ENCODE measurements around the gene AKR1C2.
"Not testable (repeated sequence)": the region's sequence is repeated elsewhere in the genome, so short reads cannot be mapped to it uniquely, and the experiment has no call there.

The AKR1C2 gene

DNA sequence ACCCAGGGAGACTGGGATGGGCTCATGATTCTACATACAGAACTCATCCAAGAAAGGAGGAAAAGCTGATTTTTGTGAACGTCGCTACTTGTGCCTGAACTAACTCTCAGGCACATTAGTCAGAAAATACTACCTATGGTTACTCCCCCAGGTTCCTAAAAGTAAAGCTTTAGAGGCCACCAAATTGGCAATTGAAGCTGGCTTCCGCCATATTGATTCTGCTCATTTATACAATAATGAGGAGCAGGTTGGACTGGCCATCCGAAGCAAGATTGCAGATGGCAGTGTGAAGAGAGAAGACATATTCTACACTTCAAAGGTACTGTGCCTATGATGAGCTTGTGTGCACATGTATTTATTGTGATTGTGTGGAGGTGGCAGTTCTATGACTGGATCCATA lies 37.9 kb downstream of the AKR1C2 start:
- not testable (repeated sequence) for DNase-seq (ENCODE audit: low spot score)

DNA sequence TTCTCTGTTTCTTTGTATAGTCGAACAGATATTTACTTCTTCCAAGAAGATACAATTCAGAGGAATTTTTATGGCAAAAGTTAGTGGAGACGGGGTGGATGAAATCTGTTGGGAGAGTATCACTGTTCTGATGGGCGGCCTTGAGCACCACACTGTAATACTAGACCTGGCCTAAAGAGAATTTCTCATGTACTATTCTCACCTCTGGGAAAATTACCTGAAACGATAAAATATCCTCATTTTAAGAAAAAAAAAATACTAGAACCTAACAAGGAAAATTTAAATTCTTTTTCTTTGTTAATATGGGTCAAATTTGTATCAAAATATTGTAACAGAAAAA lies 39.9 kb downstream of the AKR1C2 start:
- not testable (repeated sequence) for DNase-seq (ENCODE audit: low spot score)

DNA sequence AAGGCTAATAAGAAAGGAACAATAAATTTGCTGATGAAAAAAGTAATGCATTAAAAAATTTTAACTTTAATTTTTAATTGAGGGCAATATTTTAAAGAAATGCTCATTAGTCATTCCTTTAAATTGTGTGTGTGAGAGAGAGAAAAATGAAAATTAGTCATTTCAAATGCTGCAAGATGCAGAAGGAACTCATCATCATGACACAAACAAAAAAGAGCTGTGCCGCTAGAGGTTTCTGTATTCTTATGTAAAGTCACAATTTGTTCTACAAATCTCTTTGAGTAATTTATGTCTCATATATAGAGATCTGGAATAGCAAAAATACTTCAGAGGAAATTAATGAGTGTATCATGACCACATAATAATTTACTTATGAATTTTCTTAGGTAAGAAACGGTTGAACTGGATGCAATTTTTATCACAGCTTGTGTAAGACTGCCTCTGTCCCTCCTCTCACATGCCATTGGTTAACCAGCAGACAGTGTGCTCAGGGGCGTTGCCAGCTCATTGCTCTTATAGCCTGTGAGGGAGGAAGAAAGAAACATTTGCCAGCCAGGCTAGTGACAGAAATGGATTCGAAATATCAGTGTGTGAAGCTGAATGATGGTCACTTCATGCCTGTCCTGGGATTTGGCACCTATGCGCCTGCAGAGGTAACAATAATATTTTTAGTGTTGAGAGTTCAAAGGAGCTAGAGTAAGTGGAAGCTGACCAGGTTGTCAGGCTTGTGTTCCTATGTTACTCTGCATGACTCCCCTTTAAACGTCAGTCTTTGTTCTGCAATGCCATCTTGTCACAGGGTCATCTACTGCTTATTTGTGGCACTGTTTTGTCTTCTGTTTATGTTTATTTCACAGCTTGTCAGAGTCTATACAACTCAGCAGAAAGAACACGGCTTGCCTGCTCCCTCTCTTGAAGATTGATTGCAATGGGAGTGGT lies 40.5 kb downstream of the AKR1C2 start, which contains the start of gene AKR1C1:
AKR1C1 (plus strand) TSS at position 540 of the 939 bp plus-strand sequence; CDS start at position 570, 30 bp downstream.
- not testable (repeated sequence) for DNase-seq (ENCODE audit: low spot score)

DNA sequence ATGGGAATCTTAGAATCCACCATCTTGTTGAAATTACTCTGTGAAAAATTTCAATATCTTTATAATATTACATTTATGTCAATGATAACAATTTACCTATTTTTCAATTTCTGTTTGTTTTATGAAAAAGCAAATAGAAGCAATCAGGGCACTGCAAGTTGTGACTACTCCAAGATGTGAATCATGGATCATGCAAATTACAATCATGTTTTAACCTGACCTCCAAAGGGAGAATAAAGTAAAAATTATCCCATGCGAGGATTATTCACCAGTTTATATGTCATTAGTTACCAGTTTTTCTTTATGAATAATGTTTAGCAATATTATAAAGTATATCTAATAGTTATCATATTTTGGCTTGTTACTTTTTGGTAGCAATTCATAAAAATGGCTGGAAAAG lies 41.3 kb downstream of the AKR1C2 start:
- not testable (repeated sequence) for DNase-seq (ENCODE audit: low spot score)

DNA sequence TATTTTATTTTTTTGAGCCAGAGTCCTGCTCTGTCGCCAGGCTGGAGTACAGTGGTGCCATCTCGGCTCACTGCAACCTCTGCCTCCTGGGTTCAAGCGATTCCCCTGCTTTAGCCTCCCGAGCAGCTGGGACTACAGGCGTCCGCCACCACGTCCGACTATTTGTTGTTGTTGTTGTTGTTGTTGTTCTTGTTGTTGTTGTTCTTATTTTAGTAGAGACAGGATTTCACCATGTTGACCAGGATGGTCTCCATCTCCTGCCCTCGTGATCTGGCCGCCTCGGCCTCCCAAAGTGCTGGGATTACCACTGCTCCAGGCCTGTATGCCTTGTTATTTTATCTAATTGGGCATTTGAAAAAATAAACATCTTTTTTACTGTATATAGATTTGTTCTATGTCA lies 42.1 kb downstream of the AKR1C2 start:
- not testable (repeated sequence) for DNase-seq (ENCODE audit: low spot score)

DNA sequence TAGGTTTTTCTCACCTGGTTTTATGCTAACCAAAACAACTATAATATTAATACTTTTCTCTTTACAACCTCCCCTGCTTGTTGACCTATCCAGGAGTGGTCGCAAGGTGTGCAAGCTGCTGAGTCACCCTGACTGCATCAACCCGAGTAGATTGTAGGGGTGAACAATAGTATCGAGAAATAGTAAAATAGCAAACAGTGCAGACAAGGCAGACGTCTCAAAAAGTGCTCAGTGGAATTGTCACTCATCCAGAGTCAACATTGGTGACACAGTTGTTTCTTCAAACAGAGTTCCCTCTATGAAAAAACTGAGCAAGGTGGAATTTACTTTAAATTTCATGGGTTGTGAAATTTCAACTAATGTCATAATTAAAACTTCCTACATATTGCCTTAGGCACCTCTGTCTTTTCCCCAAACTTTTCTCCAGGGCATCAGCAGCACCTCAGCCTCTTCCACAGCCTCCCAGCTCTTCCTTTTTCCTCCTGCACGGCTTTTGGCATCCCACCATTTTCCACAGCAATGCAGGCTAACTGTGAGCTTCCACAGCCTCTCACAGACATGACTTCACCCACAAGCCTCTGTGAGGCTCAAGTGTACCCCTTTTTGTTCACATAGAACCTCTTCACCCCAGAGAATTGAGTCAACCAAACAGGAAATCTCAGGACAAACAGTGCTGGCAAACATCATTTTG lies 46.6 kb downstream of the AKR1C2 start:
- not testable (repeated sequence) for DNase-seq (ENCODE audit: low spot score)

DNA sequence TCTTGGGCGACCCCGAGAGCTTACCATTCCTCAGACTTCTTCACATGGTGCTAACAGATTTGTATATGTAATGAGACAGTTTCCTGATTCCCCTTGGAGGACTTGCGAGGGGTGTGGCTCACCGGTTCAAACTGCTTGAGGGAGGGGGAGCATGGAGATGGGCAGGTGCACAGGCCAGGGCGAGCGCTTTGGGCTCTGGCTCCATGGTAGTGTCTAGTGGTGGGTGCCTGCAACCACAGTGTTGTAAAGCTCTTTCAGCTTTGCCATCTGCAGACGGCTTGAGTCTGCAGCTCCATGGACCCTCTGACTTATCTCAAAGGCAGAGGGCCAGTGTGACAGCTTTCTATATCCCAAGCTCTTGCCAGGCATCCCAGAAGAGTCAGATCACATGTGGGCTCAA lies 47.6 kb downstream of the AKR1C2 start:
- not testable (repeated sequence) for DNase-seq (ENCODE audit: low spot score)

DNA sequence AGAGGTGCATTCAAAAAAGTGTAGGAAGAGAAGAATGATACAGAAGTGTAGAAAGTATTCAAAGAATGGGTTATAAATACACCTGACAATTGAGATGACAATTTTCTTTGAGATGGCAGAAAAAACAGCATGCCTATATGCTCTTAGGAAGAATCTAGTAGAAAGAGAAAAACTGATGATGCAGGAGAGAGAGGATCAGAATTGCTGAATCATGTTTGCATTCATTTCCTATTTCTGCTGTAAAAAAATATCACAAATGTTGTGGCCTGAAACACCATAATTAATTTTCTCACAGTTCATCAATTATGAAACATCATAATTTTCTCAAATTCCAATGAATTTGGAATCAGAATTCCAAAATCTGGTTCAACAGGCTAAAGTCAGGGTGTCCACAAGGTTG lies 50.3 kb downstream of the AKR1C2 start:
- DNase-seq (ENCODE audit: low spot score) = no peak
- TF ChIP-seq, protein P1, sequence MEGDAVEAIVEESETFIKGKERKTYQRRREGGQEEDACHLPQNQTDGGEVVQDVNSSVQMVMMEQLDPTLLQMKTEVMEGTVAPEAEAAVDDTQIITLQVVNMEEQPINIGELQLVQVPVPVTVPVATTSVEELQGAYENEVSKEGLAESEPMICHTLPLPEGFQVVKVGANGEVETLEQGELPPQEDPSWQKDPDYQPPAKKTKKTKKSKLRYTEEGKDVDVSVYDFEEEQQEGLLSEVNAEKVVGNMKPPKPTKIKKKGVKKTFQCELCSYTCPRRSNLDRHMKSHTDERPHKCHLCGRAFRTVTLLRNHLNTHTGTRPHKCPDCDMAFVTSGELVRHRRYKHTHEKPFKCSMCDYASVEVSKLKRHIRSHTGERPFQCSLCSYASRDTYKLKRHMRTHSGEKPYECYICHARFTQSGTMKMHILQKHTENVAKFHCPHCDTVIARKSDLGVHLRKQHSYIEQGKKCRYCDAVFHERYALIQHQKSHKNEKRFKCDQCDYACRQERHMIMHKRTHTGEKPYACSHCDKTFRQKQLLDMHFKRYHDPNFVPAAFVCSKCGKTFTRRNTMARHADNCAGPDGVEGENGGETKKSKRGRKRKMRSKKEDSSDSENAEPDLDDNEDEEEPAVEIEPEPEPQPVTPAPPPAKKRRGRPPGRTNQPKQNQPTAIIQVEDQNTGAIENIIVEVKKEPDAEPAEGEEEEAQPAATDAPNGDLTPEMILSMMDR (IDR thresholded peaks at IDR 0.05; ENCODE audit: extremely low read depth, missing control alignments) = no peak

DNA sequence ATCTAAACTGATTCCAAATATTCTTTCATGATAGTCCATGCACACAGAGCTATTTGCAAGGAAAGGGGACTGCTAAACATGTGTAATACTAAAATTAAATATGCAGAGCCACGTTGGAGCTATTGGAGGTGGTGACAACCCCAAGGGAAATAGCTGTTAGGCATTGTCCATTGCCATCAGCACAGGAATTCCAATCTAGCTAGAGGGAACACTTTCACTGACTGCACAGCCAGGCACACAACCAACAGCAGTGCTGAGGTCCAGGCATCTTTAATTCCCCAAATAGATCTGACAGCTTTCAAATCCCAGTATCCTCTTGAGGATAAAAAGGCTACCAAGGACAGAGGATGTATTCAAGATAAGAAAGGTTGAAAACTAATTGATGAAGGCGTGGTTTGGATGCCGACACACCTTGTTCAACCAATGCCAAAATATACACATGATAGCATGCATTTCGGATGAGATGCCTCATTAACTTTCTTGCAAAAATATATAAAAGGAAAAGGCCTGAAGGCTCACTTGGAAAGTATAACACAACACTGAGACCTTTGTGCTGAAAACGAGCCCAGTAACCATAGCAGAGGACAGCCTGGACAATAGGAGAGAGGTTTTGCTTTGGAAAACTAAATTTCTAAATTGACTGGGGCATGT lies 52.0 kb downstream of the AKR1C2 start:
- not testable (repeated sequence) for DNase-seq (ENCODE audit: low spot score)

DNA sequence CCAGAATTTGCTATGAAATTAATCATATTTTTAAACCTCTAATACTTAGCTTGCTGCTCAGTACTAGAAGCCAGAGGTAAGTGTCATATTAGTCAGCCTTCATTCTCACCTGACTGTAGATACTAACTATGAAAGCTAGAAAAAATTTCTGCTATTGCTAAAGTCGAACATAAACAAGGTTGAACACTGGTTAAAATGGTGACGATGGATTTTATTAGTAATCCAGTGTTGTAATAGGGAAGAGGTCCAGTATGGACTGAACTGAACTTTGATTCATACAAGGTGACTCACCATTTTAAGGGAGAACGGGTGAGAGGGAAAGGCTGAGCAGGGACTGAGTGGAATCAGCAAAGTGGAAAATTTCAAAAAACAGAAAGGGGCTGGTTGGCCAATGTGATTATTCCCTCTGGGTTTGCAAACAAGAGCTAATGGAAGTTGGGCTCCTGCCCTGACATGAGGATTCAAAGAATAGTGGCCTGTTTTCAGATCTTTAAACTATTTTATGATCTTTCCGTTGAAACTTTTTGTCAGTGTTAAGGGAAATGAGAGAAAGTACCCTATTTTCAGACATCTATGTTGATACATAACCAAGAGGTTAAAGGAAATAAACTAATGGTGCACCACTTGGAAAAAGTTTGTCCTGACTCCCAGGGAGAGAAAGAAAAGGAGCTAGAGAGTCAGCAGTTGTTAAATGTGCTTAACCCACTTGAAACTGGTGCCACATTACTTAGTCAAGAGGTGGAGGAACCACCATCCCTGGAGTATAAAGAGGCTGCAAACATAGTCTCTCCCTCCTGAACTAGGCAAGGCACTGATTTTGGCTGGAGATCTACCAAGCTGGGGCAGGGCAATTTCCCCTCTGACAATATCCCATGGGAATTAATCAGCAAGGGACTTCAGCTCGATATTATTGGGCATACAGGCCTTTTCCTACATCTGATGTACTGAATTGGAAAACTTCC lies 55.7 kb downstream of the AKR1C2 start:
- TF ChIP-seq, protein P1 (IDR thresholded peaks at IDR 0.05; ENCODE audit: extremely low read depth, missing control alignments) = no peak
- no peak for DNase-seq (ENCODE audit: low spot score)

DNA sequence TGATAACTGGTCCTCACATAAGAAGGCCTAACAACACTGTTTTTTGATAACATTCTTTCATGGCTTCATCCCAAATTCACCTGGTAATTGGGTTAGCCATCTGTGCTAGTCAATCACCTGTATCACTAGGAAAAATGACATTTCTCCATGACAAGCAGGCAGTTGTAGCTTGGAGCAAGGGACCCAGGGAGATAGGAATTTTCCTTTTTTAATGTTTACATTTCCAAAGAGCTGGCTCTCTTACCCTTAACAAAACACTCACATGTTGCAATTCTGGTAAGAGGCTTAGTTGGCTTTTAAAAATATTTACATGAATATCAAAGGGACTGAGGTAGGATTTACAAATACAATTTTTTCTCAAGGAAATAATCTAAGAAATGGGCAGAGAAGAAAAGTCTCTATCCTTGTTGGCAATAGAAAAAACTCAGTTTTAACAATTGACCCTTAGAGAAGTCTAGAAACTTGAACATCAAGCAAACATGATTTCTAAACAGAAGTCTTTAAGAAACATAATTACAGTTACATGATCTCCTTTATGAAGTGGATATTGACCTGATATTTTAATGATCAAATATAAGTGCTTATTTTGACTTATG lies 56.5 kb downstream of the AKR1C2 start:
- no peak for DNase-seq (ENCODE audit: low spot score)
- TF ChIP-seq, protein P1 (IDR thresholded peaks at IDR 0.05; ENCODE audit: extremely low read depth, missing control alignments) = no peak
